Stimulated activated CD4-positive, alpha-beta T cell treated with anti-CD3 and anti-CD28 coated beads, Interleukin-1b, Interleukin-23, amount 100 ng/mL, for 24 hours (primary cell): ENCODE results near the gene ZNF747.

ENCODE experiments used
- DNase-seq, 4 experiments: peaks; one replicate each; pipeline ENCODE4 v3.0.0-alpha.2; 2020; ENCODE audit warnings: low read depth in 4 of 4, low spot score in 1 of 4

ZNF747 gene

GRCh38 chr16:30519120-30520049, 15.3 kb downstream of the ZNF747 start:
- no peak for DNase-seq

- no peak for DNase-seq
Measured at GRCh38 chr16:30518552-30518951, 16.1 kb downstream of the ZNF747 start.

DNA sequence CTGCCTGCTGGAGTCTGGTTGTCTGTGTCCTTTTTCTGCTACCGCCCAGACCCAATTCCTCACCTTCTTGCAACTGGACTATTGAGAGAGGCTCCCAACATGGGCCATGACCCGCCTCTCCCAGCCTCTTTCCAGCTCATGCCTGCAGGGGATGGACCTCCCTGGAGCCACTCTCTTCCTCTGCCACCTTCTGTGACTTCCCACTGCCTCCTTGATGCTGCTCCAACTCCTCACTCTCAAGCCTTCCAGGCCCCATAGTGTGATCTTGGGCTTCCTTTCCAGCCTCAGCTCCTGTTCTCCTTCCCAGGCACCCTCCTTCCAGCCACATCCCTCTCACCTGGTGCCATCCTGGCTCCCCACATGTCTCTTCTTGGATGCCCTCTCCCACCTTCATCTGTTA, 19.4 kb downstream of the ZNF747 start:
- no peak for DNase-seq

DNA sequence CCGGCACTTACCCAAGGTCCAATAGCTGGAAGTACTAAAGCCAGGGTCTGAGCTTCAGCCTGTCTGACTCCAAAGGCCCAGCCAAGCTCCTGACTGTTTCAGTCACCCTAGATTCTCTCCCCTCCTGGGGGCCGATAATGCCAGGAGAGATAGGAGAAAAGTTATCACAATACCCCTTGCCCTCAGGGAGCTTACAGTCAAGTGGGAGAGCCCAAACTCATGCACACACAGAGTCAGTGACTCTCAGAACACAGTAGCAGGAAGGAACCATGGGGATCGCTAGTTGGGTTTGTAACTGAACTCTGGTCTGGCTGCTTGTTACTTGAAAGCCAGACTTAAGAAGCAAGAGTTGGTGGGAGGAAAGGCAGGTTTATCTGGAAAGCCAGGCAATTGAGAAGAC, 23.1 kb downstream of the ZNF747 start:
- DNase-seq = no peak

- DNase-seq = no peak
Measured at GRCh38 chr16:30510376-30510938, 24.2 kb downstream of the ZNF747 start.

DNA sequence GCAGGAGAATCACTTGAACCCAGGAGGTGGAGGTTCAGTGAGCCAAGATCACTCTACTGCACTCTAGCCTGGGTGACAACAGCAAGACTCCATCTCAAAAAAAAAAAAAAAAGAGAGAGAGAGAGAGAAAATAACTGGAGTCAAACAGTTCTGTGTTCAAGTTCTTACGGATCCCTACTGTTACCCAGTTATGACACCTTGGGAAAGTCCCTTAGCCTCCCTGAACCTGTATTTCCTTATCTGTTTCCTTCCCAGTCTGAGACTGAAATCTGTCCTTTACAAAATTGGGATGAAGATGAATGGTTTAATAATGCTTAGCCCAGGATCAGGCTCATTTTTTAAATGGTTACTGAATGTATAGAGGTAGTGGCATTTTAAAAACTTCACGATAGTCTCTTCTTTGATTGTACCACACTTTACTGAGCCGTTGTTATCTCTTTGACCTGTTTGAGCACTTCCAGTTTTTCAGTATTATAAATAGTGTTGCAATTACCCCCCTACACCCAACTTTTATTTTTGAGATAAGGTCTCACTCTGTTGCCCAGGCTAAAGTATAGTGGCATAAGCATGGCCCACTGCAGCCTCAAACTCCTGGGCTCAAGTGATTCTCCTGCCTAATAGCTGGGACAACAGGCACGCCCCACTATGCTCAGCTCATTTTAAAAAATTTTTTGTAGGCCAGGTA, 25.4 kb downstream of the ZNF747 start:
- DNase-seq = no peak

- DNase-seq = no peak
Measured at GRCh38 chr16:30503403-30504296, 31.0 kb downstream of the ZNF747 start.

DNA sequence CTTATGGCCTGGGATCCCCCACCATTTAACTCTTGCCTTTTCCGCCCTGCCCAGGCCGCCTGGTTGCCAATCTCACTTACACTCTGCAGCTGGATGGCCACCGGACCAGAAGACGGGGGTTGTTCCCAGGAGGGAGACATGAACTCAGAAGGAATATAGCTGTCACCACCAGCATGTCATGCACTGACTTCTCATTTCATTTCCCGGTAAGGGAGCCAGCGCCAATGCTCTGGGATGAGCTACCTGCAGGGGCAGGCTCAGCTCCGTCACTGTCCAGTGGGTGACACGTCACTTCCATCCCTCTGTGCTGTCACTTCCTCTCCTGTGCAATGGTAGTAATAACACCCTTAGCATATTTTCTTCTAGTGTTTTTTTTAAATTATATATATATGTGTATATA, 35.4 kb downstream of the ZNF747 start:
- no peak for DNase-seq

- DNase-seq = no peak
Measured at GRCh38 chr16:30494709-30495108, 39.9 kb downstream of the ZNF747 start.

- no peak for DNase-seq
Measured at GRCh38 chr16:30493941-30494488, 40.6 kb downstream of the ZNF747 start.

DNA sequence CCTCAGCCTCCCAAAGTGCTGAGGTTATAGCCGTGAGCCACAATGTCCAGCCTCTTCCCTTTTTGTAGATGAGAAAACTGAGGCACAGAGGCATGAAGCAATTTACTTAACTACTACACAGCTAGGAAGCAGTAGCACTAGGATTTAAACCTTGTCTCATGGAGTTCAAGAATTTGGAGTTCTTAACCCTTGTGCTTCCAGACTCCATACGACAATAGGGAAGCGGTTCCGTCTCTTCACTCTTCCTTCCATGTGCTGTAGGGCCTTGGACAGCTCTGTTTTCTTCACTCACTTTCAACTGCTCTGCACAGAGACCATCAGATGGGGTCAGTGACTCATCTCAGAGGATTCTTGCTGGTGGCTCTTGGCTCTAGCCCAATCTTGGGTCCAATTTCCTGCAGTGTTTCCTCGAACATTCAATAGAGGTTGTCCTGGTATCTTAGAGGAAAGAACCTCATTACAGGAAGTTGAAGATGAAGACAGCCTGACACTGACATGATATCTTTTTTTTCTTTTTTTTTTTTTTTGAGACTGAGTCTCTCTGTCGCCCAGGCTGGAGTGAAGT, 42.8 kb downstream of the ZNF747 start:
- DNase-seq = peak in 1 of 4 experiments; percentile 20

- DNase-seq = no peak
Measured at GRCh38 chr16:30491229-30491628, 43.4 kb downstream of the ZNF747 start.

GRCh38 chr16:30490210-30490609, 44.4 kb downstream of the ZNF747 start:
- no peak for DNase-seq

- no peak for DNase-seq
Measured at GRCh38 chr16:30488764-30489605, 45.7 kb downstream of the ZNF747 start.

DNA sequence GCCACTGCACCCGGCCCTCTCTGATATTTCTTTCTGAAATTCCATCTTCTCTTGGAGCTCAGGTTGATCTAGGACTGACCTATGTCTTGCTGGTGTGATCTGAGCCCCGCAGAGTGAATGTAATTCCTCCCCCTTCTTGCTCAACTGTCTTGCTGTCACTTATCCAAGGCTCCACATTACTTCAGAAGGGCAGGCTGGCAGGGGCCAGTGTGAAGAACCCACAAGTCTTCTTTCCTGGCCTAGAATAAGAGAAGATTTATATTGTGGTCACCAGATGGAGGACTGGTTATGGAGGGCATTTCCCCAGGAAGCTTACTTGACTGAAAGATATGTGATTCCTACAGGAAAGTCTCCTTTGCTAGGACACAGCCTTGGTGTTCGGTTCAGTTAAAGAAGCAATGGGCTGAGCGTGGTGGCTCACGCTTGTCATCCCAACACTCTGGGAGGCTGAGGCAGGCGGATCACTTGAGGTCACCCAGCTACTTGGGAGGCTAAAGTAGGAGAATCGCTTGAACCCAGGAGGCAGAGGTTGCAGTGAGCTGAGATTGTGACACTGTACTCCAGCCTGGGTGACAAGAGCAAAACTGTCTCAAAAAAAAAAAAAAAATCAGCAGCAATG, 48.7 kb downstream of the ZNF747 start:
- no peak for DNase-seq

GRCh38 chr16:30484887-30485286, 49.8 kb downstream of the ZNF747 start:
- DNase-seq = no peak

DNA sequence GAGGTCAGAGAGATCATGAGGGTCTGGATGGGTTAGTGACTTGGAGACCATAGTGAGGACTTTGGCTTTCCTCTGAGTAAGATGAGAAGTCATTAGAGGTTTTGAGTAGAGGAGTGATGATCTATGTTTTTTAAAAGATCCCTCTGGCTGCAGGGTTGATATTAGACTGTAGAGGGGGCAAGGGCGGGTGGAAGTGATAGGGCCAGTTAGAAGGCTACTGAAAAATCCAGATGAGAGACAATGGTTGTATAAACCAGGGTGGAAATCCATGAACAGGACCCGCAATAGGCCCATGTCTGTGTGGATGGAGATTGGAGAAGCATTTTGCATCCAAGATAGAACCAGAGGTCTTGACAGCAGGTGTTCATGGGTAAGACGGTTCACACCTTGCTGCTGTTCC, 52.3 kb downstream of the ZNF747 start:
- DNase-seq = no peak

GRCh38 chr16:30481381-30481780, 53.3 kb downstream of the ZNF747 start:
- no peak for DNase-seq
